Neural progenitor cell (in vitro differentiated cells): ENCODE results near the gene PINLYP.

Experiments
- EZH2phosphoT487 ChIP-seq: fragments of 200-600 bp; sonication (generic); IDR thresholded peaks from 2 replicates; pipeline ENCODE4 v1.6.1; 2017; ENCODE audit warnings: antibody characterized with exemption
- TF ChIP-seq, protein P1 (sequence below): fragments of 200-600 bp; sonication (generic); IDR thresholded peaks from 2 replicates; pipeline ENCODE4 v1.5.1; 2017; ENCODE audit warnings: antibody characterized with exemption, mild to moderate bottlenecking

DNA sequence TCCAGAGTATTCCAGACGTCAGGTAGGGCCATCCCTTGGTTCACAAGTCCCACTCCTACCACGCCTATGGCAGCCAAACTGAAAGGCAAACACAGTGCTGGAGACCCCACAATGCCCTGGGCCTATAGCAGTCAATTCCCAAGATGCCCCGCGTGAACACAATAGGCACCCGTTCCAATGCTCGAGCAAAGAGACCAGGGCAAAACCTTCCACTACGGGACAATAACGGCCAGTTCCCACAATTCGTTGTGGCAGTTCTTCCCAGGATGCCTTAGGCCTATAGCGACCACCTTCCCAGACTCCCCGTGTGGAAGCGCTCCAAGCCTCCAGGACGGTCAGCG, 43.3 kb downstream of the PINLYP start:
- TF ChIP-seq, protein P1, sequence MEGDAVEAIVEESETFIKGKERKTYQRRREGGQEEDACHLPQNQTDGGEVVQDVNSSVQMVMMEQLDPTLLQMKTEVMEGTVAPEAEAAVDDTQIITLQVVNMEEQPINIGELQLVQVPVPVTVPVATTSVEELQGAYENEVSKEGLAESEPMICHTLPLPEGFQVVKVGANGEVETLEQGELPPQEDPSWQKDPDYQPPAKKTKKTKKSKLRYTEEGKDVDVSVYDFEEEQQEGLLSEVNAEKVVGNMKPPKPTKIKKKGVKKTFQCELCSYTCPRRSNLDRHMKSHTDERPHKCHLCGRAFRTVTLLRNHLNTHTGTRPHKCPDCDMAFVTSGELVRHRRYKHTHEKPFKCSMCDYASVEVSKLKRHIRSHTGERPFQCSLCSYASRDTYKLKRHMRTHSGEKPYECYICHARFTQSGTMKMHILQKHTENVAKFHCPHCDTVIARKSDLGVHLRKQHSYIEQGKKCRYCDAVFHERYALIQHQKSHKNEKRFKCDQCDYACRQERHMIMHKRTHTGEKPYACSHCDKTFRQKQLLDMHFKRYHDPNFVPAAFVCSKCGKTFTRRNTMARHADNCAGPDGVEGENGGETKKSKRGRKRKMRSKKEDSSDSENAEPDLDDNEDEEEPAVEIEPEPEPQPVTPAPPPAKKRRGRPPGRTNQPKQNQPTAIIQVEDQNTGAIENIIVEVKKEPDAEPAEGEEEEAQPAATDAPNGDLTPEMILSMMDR, result no peak
- no peak for TF ChIP-seq EZH2phosphoT487
